ENCODE data around the gene JUND.
A peak's percentile ranks its signal among the peaks of the same experiment; 100 is the strongest.

Gene JUND

GRCh38 chr19:18279266-18279515, 2.2 kb downstream of the JUND start:
- peak overlapping the region; percentile 96 for H3K27ac ChIP-seq (ENCODE audit: low read depth, low read length, severe bottlenecking)
- peak overlapping the region; percentile 97 for H3K4me3 ChIP-seq (ENCODE audit: extremely low read depth, insufficient read depth, low read length, poor library complexity, severe bottlenecking)
- WGBS, 2 experiments (ENCODE audit: insufficient coverage in 2 of 2): 26 to 34% methylated on average over 4 of the region's 5 CpGs
- peaks cover 46% of the 10 kb centered on the region for H3K36me3 ChIP-seq (ENCODE audit: control insufficient read depth, insufficient read depth, low read length)
- H3K9me3 ChIP-seq (ENCODE audit: control insufficient read depth, low read length): no peaks in the 10 kb centered on the region
- H3K4me1 ChIP-seq (ENCODE audit: control insufficient read depth, insufficient read depth, low read length, poor library complexity, severe bottlenecking): peaks cover 23% of the 10 kb centered on the region

- Histone ChIP-seq H3K36me3 (ENCODE audit: control insufficient read depth, insufficient read depth, low read length) (peaks cover 47% of the 10 kb centered on the region), H3K4me1 (ENCODE audit: control insufficient read depth, insufficient read depth, low read length, poor library complexity, severe bottlenecking) (peaks cover 23% of the 10 kb centered on the region), H3K4me3 (ENCODE audit: extremely low read depth, insufficient read depth, low read length, poor library complexity, severe bottlenecking) (peak overlapping the region; percentile 97), H3K9me3 (ENCODE audit: control insufficient read depth, low read length) (no peaks in the 10 kb centered on the region), H3K27ac (ENCODE audit: low read depth, low read length, severe bottlenecking) (peak overlapping the region; percentile 96)
- 86 to 95% methylated on average over 9 of the region's 10 CpGs for WGBS, 2 experiments (ENCODE audit: insufficient coverage in 2 of 2)
Observed at GRCh38 chr19:18278521-18279265, 2.7 kb downstream of the JUND start.

- H3K36me3 ChIP-seq (ENCODE audit: control insufficient read depth, insufficient read depth, low read length): peaks cover 52% of the 10 kb centered on the region
- H3K4me1 ChIP-seq (ENCODE audit: control insufficient read depth, insufficient read depth, low read length, poor library complexity, severe bottlenecking): peaks cover 14% of the 10 kb centered on the region
- WGBS, 2 experiments (ENCODE audit: insufficient coverage in 2 of 2): 90 to 91% methylated on average over 10 to 12 of the region's 13 CpGs
- H3K27ac ChIP-seq (ENCODE audit: low read depth, low read length, severe bottlenecking): peak overlapping the region; percentile 36
- no peak overlapping the region for H3K4me3 ChIP-seq (ENCODE audit: extremely low read depth, insufficient read depth, low read length, poor library complexity, severe bottlenecking)
- no peaks in the 10 kb centered on the region for H3K9me3 ChIP-seq (ENCODE audit: control insufficient read depth, low read length)
Observed at GRCh38 chr19:18274781-18275356, 6.6 kb downstream of the JUND start.

- Histone ChIP-seq H3K36me3 (ENCODE audit: control insufficient read depth, insufficient read depth, low read length) (peaks cover 52% of the 10 kb centered on the region), H3K9me3 (ENCODE audit: control insufficient read depth, low read length) (no peaks in the 10 kb centered on the region), H3K4me1 (ENCODE audit: control insufficient read depth, insufficient read depth, low read length, poor library complexity, severe bottlenecking) (peaks cover 14% of the 10 kb centered on the region), H3K27ac (ENCODE audit: low read depth, low read length, severe bottlenecking) (peak within 1 kb of the TSS; percentile 36), H3K4me3 (ENCODE audit: extremely low read depth, insufficient read depth, low read length, poor library complexity, severe bottlenecking) (no peak within 1 kb of the TSS)
- 70 to 91% methylated on average over 2 to 5 of the region's 9 CpGs for WGBS, 2 experiments (ENCODE audit: insufficient coverage in 2 of 2)
Observed at GRCh38 chr19:18274219-18274780, 7.1 kb downstream of the JUND start, which contains the start of gene IQCN. Gene IQCN (minus strand): TSS chr19:18274452. CDS start chr19:18269478, 4,974 bp downstream.

GRCh38 chr19:18273561-18274218, 7.7 kb downstream of the JUND start:
- Histone ChIP-seq H3K4me1 (ENCODE audit: control insufficient read depth, insufficient read depth, low read length, poor library complexity, severe bottlenecking) (peaks cover 9% of the 10 kb centered on the region), H3K4me3 (ENCODE audit: extremely low read depth, insufficient read depth, low read length, poor library complexity, severe bottlenecking) (no peak overlapping the region), H3K36me3 (ENCODE audit: control insufficient read depth, insufficient read depth, low read length) (peaks cover 48% of the 10 kb centered on the region), H3K27ac (ENCODE audit: low read depth, low read length, severe bottlenecking) (no peak overlapping the region), H3K9me3 (ENCODE audit: control insufficient read depth, low read length) (no peaks in the 10 kb centered on the region)
- 95 to 97% methylated on average over 9 to 10 of the region's 13 CpGs for WGBS, 2 experiments (ENCODE audit: insufficient coverage in 2 of 2)

- Histone ChIP-seq H3K36me3 (ENCODE audit: control insufficient read depth, insufficient read depth, low read length) (peaks cover 42% of the 10 kb centered on the region), H3K27ac (ENCODE audit: low read depth, low read length, severe bottlenecking) (no peak overlapping the region), H3K9me3 (ENCODE audit: control insufficient read depth, low read length) (no peaks in the 10 kb centered on the region), H3K4me1 (ENCODE audit: control insufficient read depth, insufficient read depth, low read length, poor library complexity, severe bottlenecking) (peaks cover 4% of the 10 kb centered on the region), H3K4me3 (ENCODE audit: extremely low read depth, insufficient read depth, low read length, poor library complexity, severe bottlenecking) (no peak overlapping the region)
- WGBS, 2 experiments (ENCODE audit: insufficient coverage in 2 of 2): 95 to 98% methylated on average over 3 to 4 of the region's 6 CpGs
Observed at GRCh38 chr19:18271433-18271841, 10.0 kb downstream of the JUND start.

GRCh38 chr19:18270326-18270725, 11.1 kb downstream of the JUND start:
- peaks cover 42% of the 10 kb centered on the region for H3K36me3 ChIP-seq (ENCODE audit: control insufficient read depth, insufficient read depth, low read length)
- H3K9me3 ChIP-seq (ENCODE audit: control insufficient read depth, low read length): no peaks in the 10 kb centered on the region
- WGBS, 2 experiments (ENCODE audit: insufficient coverage in 2 of 2): 96 to 97% methylated on average over 9 of the region's 9 CpGs
- no peak overlapping the region for H3K4me3 ChIP-seq (ENCODE audit: extremely low read depth, insufficient read depth, low read length, poor library complexity, severe bottlenecking)
- H3K27ac ChIP-seq (ENCODE audit: low read depth, low read length, severe bottlenecking): no peak overlapping the region
- peaks cover 4% of the 10 kb centered on the region for H3K4me1 ChIP-seq (ENCODE audit: control insufficient read depth, insufficient read depth, low read length, poor library complexity, severe bottlenecking)

GRCh38 chr19:18269070-18269723, 12.2 kb downstream of the JUND start:
- no peaks in the 10 kb centered on the region for H3K4me1 ChIP-seq (ENCODE audit: control insufficient read depth, insufficient read depth, low read length, poor library complexity, severe bottlenecking)
- H3K36me3 ChIP-seq (ENCODE audit: control insufficient read depth, insufficient read depth, low read length): peaks cover 43% of the 10 kb centered on the region
- 88 to 100% methylated on average over 2 of the region's 2 CpGs for WGBS, 2 experiments (ENCODE audit: insufficient coverage in 2 of 2)
- H3K9me3 ChIP-seq (ENCODE audit: control insufficient read depth, low read length): no peaks in the 10 kb centered on the region
- H3K27ac ChIP-seq (ENCODE audit: low read depth, low read length, severe bottlenecking): no peak overlapping the region
- no peak overlapping the region for H3K4me3 ChIP-seq (ENCODE audit: extremely low read depth, insufficient read depth, low read length, poor library complexity, severe bottlenecking)

- Histone ChIP-seq H3K9me3 (ENCODE audit: control insufficient read depth, low read length) (no peaks in the 10 kb centered on the region), H3K27ac (ENCODE audit: low read depth, low read length, severe bottlenecking) (no peak overlapping the region), H3K4me3 (ENCODE audit: extremely low read depth, insufficient read depth, low read length, poor library complexity, severe bottlenecking) (no peak overlapping the region), H3K36me3 (ENCODE audit: control insufficient read depth, insufficient read depth, low read length) (peaks cover 42% of the 10 kb centered on the region), H3K4me1 (ENCODE audit: control insufficient read depth, insufficient read depth, low read length, poor library complexity, severe bottlenecking) (no peaks in the 10 kb centered on the region)
- WGBS, 2 experiments (ENCODE audit: insufficient coverage in 2 of 2): 94 to 96% methylated on average over 41 to 42 of the region's 42 CpGs
Observed at GRCh38 chr19:18266771-18267686, 14.4 kb downstream of the JUND start.

- H3K4me3 ChIP-seq (ENCODE audit: extremely low read depth, insufficient read depth, low read length, poor library complexity, severe bottlenecking): no peak overlapping the region
- no peak overlapping the region for H3K27ac ChIP-seq (ENCODE audit: low read depth, low read length, severe bottlenecking)
- H3K9me3 ChIP-seq (ENCODE audit: control insufficient read depth, low read length): no peaks in the 10 kb centered on the region
- 93 to 98% methylated on average over 7 of the region's 7 CpGs for WGBS, 2 experiments (ENCODE audit: insufficient coverage in 2 of 2)
- no peaks in the 10 kb centered on the region for H3K4me1 ChIP-seq (ENCODE audit: control insufficient read depth, insufficient read depth, low read length, poor library complexity, severe bottlenecking)
- peaks cover 42% of the 10 kb centered on the region for H3K36me3 ChIP-seq (ENCODE audit: control insufficient read depth, insufficient read depth, low read length)
Observed at GRCh38 chr19:18265582-18265981, 15.8 kb downstream of the JUND start.

Data from mesodermal cell (in vitro differentiated cells).